C4-2B (cell line): ENCODE measurements around the gene COCH.

Experiments
- H3K27ac ChIP-seq: fragments of 450-650 bp; 2 replicates; pipeline ENCODE4 v1.5.1; 2017
- CTCF ChIP-seq: fragments of 450-650 bp; conservative IDR thresholded peaks from 2 replicates; pipeline ENCODE4 v1.5.1; 2017; ENCODE audit warnings: mild to moderate bottlenecking
- ZFX ChIP-seq: fragments of 450-650 bp; IDR thresholded peaks from 2 replicates; pipeline ENCODE4 v1.6.1; 2017

Gene COCH

DNA sequence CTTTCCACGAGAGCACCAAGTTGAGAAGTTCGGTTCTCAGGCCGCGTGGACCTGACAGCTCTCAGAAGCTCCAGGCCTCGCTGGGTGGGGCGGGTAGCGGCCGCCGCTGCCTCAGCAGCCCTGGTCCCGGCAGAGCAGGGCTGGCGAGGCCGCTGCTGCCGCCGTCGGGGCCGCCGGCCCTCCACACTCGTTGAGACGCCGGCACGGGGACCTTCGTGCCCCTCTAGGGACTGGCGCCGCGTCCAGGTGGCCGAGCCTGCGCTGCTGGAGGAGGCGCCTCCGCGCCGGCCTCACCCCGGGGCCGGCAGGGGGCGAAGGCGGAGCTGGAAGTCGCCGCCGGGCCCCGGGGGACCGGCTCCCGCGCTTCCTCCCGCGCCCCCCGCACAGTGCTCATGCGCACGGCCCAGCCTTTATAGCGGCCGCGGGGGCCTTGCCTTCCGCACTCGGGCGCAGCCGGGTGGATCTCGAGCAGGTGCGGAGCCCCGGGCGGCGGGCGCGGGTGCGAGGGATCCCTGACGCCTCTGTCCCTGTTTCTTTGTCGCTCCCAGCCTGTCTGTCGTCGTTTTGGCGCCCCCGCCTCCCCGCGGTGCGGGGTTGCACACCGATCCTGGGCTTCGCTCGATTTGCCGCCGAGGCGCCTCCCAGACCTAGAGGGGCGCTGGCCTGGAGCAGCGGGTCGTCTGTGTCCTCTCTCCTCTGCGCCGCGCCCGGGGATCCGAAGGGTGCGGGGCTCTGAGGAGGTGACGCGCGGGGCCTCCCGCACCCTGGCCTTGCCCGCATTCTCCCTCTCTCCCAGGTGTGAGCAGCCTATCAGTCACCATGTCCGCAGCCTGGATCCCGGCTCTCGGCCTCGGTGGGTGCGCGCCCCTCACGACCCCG, at the start of gene COCH:
TSS of gene COCH (plus strand) at position 440 of the 879 bp plus-strand sequence. CDS start at position 820, 380 bp downstream.
- peak; percentile 42; the same call in 1 of the 2 replicates for TF ChIP-seq ZFX
- peak; percentile 61 for TF ChIP-seq CTCF
- peak within 1 kb of the TSS; percentile 42; the same call in 1 of the 2 replicates for H3K27ac ChIP-seq

DNA sequence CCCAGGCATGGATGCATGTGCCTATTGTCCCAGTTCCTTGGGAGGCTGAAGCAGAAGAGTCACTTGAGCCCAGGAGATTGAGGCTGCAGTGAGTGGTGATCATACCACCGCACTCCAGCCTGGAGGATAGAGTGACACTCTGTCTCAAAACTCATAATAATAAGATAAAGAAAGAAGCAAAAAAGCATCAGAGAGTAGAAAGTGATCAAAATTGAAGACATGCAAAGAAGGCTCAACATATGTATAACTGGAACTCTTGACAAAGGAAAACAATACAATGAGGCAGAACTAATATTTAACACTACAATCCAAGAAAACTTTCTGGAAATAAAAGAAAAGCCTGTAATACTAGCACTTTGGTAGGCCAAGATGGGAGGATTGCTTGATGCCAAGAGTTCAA, 48.3 kb upstream of the COCH start:
- TF ChIP-seq CTCF (no peak), ZFX (no peak)
- H3K27ac ChIP-seq, result no peak overlapping the region

GRCh38 chr14:30829853-30830252, 44.5 kb upstream of the COCH start:
- no peak for TF ChIP-seq ZFX

DNA sequence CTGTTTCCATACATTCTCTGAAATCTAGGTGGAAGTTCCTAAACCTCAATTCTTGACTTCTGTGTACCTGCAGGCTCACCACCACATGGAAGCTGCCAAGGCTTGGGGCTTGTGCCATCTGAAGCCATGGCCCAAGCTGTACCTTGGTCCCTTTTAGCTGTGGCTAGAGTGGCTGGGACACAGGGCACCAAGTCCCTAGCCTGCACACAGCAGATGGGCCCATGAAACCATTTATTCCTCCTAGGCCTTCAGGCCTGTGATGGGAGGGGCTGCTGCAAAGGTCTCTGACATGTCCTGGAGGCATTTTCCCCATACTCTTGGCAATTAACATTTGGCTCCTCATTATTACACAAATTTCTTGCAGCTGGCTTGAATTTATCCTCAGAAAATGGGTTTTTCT, 40.0 kb upstream of the COCH start:
- no peak for TF ChIP-seq ZFX
- no peak for TF ChIP-seq CTCF
- H3K27ac ChIP-seq, result no peak overlapping the region

More at GRCh38 chr14:30829853-30830252, 44.5 kb upstream of the COCH start:
- no peak overlapping the region for H3K27ac ChIP-seq

DNA sequence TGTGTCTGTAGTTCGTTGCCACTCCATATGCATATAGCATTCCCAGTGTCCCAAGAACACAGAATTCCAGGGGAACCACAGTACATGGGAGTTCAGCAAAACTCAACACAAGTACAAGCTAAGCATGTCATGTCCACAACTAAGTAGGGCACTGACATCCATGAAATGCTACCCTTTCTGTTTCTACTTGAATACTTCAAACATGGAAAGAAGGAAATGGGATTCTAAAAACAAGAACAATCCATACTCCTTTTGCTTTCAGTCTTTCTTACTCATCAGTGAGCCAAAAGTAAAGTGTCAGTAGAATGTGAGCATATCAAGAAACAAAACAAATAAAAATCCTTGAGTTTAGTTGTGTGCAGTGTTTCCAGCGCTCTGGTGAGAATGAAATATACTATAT, 36.0 kb upstream of the COCH start:
- TF ChIP-seq ZFX (no peak), CTCF (no peak)
- no peak overlapping the region for H3K27ac ChIP-seq

DNA sequence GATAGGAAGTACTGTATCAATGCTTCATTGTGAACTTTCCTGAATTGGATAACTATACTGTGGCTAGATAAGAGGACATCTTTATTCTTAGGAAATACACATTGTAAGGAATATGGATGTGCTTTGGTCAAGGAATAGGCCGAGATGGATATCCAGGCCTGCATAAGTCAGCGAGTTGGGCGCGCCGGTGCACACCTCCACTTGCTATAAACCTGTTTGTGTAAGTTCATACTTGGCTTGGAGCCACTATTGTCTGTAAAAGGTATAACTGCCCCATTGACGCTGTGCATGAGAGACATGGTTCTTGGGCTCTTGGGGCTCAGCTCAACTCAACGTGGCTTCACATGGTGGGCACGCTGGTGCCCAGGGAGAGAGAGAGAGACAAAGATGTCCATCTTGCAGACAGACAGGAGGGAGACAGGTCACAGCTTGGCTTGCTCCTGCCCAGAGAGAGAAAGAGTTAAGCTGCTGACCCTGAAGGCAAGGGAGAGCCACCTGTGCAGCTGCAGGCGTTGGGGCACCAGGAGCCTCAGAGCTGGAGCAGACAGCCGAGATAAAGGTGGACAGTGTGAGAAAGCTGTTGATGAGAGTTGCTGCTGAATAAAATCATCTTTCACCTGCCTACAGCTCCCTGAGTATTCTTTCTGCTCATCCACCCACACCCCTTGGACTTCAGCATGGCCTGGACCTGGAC, 34.1 kb upstream of the COCH start:
- no peak overlapping the region; the same call in 1 of the 2 replicates for H3K27ac ChIP-seq
- TF ChIP-seq CTCF (no peak), ZFX (no peak)

DNA sequence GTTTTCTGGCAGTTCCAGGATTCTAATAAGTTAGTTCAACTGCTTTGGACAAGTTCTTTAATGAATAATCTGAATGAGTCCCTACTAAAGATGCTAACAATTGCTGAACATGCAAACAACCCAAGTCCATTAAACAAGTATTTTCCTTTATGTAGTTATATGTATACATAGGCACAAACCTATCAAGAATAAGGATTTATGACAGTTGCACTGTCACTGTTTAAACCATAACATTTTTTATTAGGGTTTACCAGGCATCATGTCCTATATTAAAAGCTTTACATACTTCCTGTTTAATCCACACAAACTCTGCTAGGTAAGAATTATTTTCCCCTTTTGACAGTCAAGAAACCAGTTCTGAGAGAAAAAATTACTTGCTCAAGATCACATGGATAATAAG, 31.9 kb upstream of the COCH start:
- no peak overlapping the region; the same call in 1 of the 2 replicates for H3K27ac ChIP-seq
- TF ChIP-seq ZFX (no peak), CTCF (no peak)
